Breast epithelium (tissue), 4 donors: ENCODE data around the gene SGTA. TPM values are rescaled to one million over a fixed set of nuclear protein-coding genes. Genes with fewer than 3 reads are reported as not detected.

Experiments
- DNase-seq, 2 donors: peaks; one replicate each; pipeline ENCODE4 v3.0.0-alpha.2; 2019; ENCODE audit warnings: low spot score in 2 of 2
- H3K27ac ChIP-seq, 2 donors: fragments of 200-600 bp; sonication (generic) in 1 of 2; one replicate each; pipeline ENCODE4 v1.5.1; 2016 to 2019; ENCODE audit warnings: mild to moderate bottlenecking in 1 of 2
- H3K27me3 ChIP-seq, 2 donors: fragments of 200-600 bp; sonication (generic) in 1 of 2; one replicate each; pipeline versions ENCODE4 v1.5.1 to v1.6.0; 2017 to 2019; ENCODE audit warnings: control low read depth in 1 of 2, mild to moderate bottlenecking in 1 of 2
- H3K36me3 ChIP-seq: fragments of 200-600 bp; one replicate; pipeline ENCODE4 v1.5.1; 2019
- H3K4me1 ChIP-seq, 2 donors: fragments of 200-600 bp; sonication (generic); one replicate each; pipeline ENCODE4 v1.5.1; 2016 to 2019; ENCODE audit warnings: control low read depth in 1 of 2
- H3K4me3 ChIP-seq, 3 donors: fragments of 200-600 bp; sonication (generic); 1 replicate in 2 of 3; 2 replicates in 1 of 3; pipeline ENCODE4 v1.5.1; 2016 to 2019; ENCODE audit warnings: mild to moderate bottlenecking in 3 of 3, moderate library complexity in 2 of 3
- H3K9me3 ChIP-seq, 2 donors: fragments of 200-600 bp; sonication (generic) in 1 of 2; one replicate each; pipeline ENCODE4 v1.5.1; 2016 to 2019; ENCODE audit warnings: control low read depth in 1 of 2
- CTCF ChIP-seq, 3 donors: fragments of 450-650 bp; IDR thresholded peaks; one replicate each; pipeline ENCODE4 v1.5.1; 2016 to 2017; ENCODE audit warnings: antibody characterized with exemption in 3 of 3, mild to moderate bottlenecking in 3 of 3, moderate library complexity in 3 of 3
- POLR2A ChIP-seq: fragments of 450-650 bp; IDR thresholded peaks from one replicate; pipeline ENCODE4 v1.6.1; 2016; ENCODE audit warnings: antibody characterized with exemption, mild to moderate bottlenecking, moderate library complexity
- POLR2AphosphoS5 ChIP-seq, 3 donors: sonication (generic); formaldehyde crosslinking; IDR thresholded peaks; one replicate each; pipeline ENCODE4 v1.6.1; 2017; ENCODE audit warnings: antibody characterized with exemption in 3 of 3
- intact Hi-C: fragments of 100-400 bp; cut with DNase I; formaldehyde crosslinking; loops from one replicate; pipeline ENCODE4 v1.15.1; 2023; ENCODE audit warnings: low total_unique reads
- total RNA-seq, 3 donors: library from RNA; depleted of rRNA; stranded (reverse); fragments of >200 nt; gene quantifications; one replicate each; pipeline ENCODE4 v1.1.0, GENCODE V29; 2016

The SGTA gene
- total RNA-seq, 3 donors from 2014 or later = 40.3 to 45.2 (median 42.1) TPM

- intact Hi-C loops = no loop called here
- no peak for DNase-seq
- no peak overlapping the region for H3K4me3 ChIP-seq
- H3K27ac ChIP-seq = no peak overlapping the region
- no peaks in the 10 kb centered on the region for H3K36me3 ChIP-seq
- TF ChIP-seq CTCF (IDR thresholded peaks at IDR 0.05) (no peak), POLR2AphosphoS5 (IDR thresholded peaks at IDR 0.05) (no peak), POLR2A (no peak)
- H3K9me3 ChIP-seq = no peaks in the 10 kb centered on the region
- no peaks in the 10 kb centered on the region for H3K4me1 ChIP-seq
- no peaks in the 10 kb centered on the region for H3K27me3 ChIP-seq
Measured at GRCh38 chr19:2706251-2706650, 76.8 kb downstream of the SGTA start.

Other genes with a start within 250 kb of the SGTA start
- gene GNG7, start 80.6 kb downstream of the SGTA start, total RNA-seq = 1 to 10 TPM; 1.6 to 7.8 (median 4.3) TPM
- gene DIRAS1, start 61.9 kb downstream of the SGTA start, total RNA-seq = 1 to 10 TPM in 2 of 3 donors, under 1 TPM in 1; 0.64 to 3.7 (median 3.6) TPM
- gene SLC39A3, start 43.3 kb downstream of the SGTA start, total RNA-seq = 10 to 100 TPM; 23.8 to 36.1 (median 27.2) TPM
- 10 to 100 TPM; 26.2 to 40.0 (median 39.1) TPM for gene THOP1, start 2.2 kb upstream of the SGTA start, total RNA-seq
- gene ZNF554, start 36.6 kb upstream of the SGTA start, total RNA-seq = 10 to 100 TPM in 1 of 3 donors, 1 to 10 TPM in 2; 2.1 to 10.4 (median 7.5) TPM
- 10 to 100 TPM in 1 of 3 donors, 1 to 10 TPM in 2; 4.6 to 10.7 (median 7.5) TPM for gene ZNF555, start 58.2 kb upstream of the SGTA start, total RNA-seq
- gene ZNF556, start 84.1 kb upstream of the SGTA start, total RNA-seq = under 1 TPM in 2 of 3 donors, not detected in 1; 0.15 to 0.33 TPM
- 1 to 10 TPM; 2.7 to 9.2 (median 6.9) TPM for gene ZNF57, start 117.7 kb upstream of the SGTA start, total RNA-seq
- gene ZNF77, start 161.7 kb upstream of the SGTA start, total RNA-seq = 1 to 10 TPM; 2.2 to 5.1 (median 4.9) TPM
- 1 to 10 TPM; 1.6 to 4.3 (median 3.2) TPM for gene TLE6, start 194.3 kb upstream of the SGTA start, total RNA-seq
- 10 to 100 TPM; 25.3 to 65.6 (median 35.1) TPM for gene TLE2, start 246.0 kb upstream of the SGTA start, total RNA-seq